Endothelial cell of umbilical vein (primary cell): ENCODE data around the gene AK8.
"Not testable (repeated sequence)": the region's sequence is repeated elsewhere in the genome, so short reads cannot be mapped to it uniquely, and the experiment has no call there.

Experiments used
- CTCF ChIP-seq, 2 donors: IDR thresholded peaks; 1 replicate in 1 of 2; 2 replicates in 1 of 2; pipeline ENCODE4 v1.5.1; 2011; ENCODE audit warnings: low read length in 2 of 2, mild to moderate bottlenecking in 2 of 2, moderate library complexity in 2 of 2, control low read depth in 1 of 2, inconsistent platforms in 1 of 2, low read depth in 1 of 2; ENCODE audit not compliant: insufficient read depth in 1 of 2; ENCODE audit errors: extremely low read depth in 1 of 2
- EZH2 ChIP-seq: IDR thresholded peaks from 2 replicates; pipeline ENCODE4 v1.6.1; 2012; ENCODE audit warnings: borderline replicate concordance, low read depth, mild to moderate bottlenecking, moderate library complexity, low read length, inconsistent platforms; ENCODE audit not compliant: severe bottlenecking
- FOS ChIP-seq: IDR thresholded peaks from 2 replicates; pipeline ENCODE4 v1.6.1; 2011; ENCODE audit warnings: mild to moderate bottlenecking, low read length, moderate library complexity, borderline replicate concordance; ENCODE audit not compliant: insufficient read depth
- JUN ChIP-seq: IDR thresholded peaks from 2 replicates; pipeline ENCODE4 v1.6.1; 2011; ENCODE audit warnings: borderline replicate concordance, low read depth; ENCODE audit not compliant: insufficient read length, insufficient read depth
- MAX ChIP-seq: IDR thresholded peaks from 2 replicates; pipeline ENCODE4 v1.6.1; 2011; ENCODE audit not compliant: insufficient read depth, insufficient read length
- MYC ChIP-seq: IDR thresholded peaks from one replicate; pipeline ENCODE4 v1.6.1; 2011; ENCODE audit warnings: mild to moderate bottlenecking, low read depth, low read length
- POLR2A ChIP-seq: IDR thresholded peaks from 2 replicates; pipeline ENCODE4 v1.6.1; 2012; ENCODE audit warnings: low read depth, mild to moderate bottlenecking, control low read depth, low read length

- TF ChIP-seq EZH2; JUN; MAX; POLR2A; CTCF (IDR thresholded peaks at IDR 0.05; ENCODE audit: extremely low read depth in 1 of 2, insufficient read depth in 1 of 2, low read depth in 1 of 2, low read length in 2 of 2); FOS; MYC: not testable (repeated sequence)
Measured at GRCh38 chr9:132711152-132711551, 166.9 kb downstream of the AK8 start.
